Measurements from ENCODE around the gene ENDOD1.

Gene ENDOD1

DNA sequence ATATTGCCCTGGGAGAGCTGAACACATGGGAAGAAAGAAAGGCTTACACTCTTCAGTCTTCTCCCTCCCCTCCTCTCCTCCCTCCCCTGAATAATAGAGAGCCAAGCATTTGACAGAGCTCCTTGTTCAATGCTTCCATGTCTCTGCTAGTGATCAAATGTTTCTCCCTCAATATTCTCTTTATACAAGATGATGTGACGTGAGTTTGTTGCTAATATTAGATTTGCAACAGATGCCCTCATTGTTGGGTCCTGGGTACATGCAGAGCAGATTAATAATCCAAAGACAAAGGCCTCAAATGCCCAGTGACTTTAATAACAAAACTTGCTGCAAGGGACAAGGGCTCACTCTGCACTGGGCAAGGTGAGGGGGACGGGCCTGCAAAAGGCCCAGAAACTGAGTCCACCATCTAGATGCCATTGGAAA is 7.1 kb upstream of the ENDOD1 start:
- H3K27ac ChIP-seq, result no peak overlapping the region

DNA sequence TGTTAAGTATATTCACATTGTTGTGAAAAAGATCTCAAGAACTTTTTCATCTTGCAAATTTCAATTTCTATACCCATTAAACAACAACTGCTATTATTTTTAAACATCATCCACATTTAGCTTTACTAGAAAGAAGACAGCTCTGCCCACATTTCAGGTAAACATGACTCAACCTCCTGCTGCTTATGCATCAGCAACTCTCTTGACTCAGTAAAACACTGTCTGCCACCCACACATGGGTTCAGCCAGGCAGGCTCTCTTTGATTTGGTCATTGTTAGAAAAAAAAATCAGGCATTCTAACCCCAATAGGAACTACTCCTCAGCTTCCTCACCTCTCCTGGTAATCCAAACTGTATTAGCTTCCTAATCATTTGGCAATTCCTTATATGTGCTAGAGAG is 5.1 kb upstream of the ENDOD1 start:
- Histone ChIP-seq H3K9me3 (ENCODE audit: low read depth, low read length) (no peaks in the 10 kb centered on the region), H3K9ac (ENCODE audit: insufficient read length) (no peak overlapping the region), H3K4me3 (no peak overlapping the region), H3K27ac (no peak overlapping the region), H3K36me3 (ENCODE audit: insufficient read depth, low read length) (no peaks in the 10 kb centered on the region)
- no peak for DNase-seq (ENCODE audit: low read depth, low spot score)
- TF ChIP-seq EZH2 (IDR thresholded peaks at IDR 0.05), result no peak
- no peak for TF ChIP-seq POLR2AphosphoS5 (IDR thresholded peaks at IDR 0.05; ENCODE audit: borderline replicate concordance, low read depth, low read length)
- TF ChIP-seq FOXP2 (optimal IDR thresholded peaks at IDR 0.05; ENCODE audit: control extremely low read depth, extremely low read length, insufficient read depth), result no peak

More for the DNA sequence above, 7.1 kb upstream of the ENDOD1 start:
- Histone ChIP-seq H3K36me3 (ENCODE audit: insufficient read depth, low read length) (no peaks in the 10 kb centered on the region), H3K9me3 (ENCODE audit: low read depth, low read length) (no peaks in the 10 kb centered on the region), H3K4me3 (no peak overlapping the region), H3K9ac (ENCODE audit: insufficient read length) (no peak overlapping the region)
- no peak for TF ChIP-seq FOXP2 (optimal IDR thresholded peaks at IDR 0.05; ENCODE audit: control extremely low read depth, extremely low read length, insufficient read depth)
- no peak for TF ChIP-seq EZH2 (IDR thresholded peaks at IDR 0.05)
- no peak for TF ChIP-seq POLR2AphosphoS5 (IDR thresholded peaks at IDR 0.05; ENCODE audit: borderline replicate concordance, low read depth, low read length)
- no peak for DNase-seq (ENCODE audit: low read depth, low spot score)

DNA sequence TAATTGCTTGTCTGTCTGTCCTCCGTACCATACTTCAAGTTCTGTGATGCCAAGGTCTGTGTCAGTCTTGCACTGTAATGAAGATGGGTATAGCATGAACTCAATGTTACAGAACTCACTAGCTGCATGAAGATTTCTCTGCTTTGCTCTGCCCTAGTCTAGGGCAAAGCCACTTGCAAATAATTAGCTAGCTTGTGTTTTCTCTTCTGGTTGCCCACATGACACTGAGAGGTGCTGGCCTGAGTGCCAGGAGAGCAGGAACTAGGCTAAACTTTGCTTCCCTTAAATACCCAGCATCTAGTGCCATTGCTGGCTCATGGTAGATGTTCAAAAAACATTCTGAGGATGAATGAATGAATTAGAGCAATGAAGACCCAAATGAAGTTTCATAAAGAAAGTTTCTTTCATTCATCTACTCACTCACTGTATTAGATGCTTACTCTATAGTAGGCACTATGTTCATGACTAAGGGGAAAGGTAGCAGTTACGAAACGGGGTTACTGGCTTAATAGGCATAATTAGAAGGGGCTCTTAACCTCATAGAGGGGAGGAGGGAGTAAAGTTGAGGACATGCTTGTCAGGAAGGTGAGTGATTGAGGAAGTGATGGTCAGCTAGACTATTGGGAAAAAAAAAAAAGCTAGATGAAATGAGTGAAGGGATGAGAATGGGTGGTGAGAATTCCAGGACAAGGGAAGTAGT is 4.4 kb upstream of the ENDOD1 start:
- no peak for DNase-seq (ENCODE audit: low read depth, low spot score)
- TF ChIP-seq POLR2AphosphoS5 (IDR thresholded peaks at IDR 0.05; ENCODE audit: borderline replicate concordance, low read depth, low read length) (no peak), FOXP2 (optimal IDR thresholded peaks at IDR 0.05; ENCODE audit: control extremely low read depth, extremely low read length, insufficient read depth) (no peak), EZH2 (IDR thresholded peaks at IDR 0.05) (no peak)
- H3K4me3 ChIP-seq, result no peak overlapping the region
- H3K9ac ChIP-seq (ENCODE audit: insufficient read length), result no peak overlapping the region
- H3K27ac ChIP-seq, result no peak overlapping the region
- H3K9me3 ChIP-seq (ENCODE audit: low read depth, low read length), result no peaks in the 10 kb centered on the region
- no peaks in the 10 kb centered on the region for H3K36me3 ChIP-seq (ENCODE audit: insufficient read depth, low read length)

DNA sequence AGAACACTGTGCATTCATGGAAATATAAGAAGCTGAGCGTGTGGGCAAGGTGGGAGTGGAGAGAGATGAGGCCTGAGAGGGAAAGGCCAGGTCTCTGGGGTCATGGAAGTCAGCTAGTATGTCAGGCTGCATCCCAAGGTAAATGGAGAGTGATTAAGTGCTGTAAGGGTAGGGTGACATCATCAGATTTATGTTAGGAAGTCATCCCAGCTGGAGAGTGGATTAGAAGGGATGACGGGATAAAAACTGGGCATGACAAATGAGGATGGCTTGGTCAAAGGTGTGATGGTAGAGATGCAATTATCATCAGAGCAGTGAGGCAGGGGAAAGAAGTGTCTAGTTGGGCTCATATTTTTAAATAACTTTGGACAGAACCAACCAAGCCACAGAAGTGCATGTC is 3.5 kb upstream of the ENDOD1 start:
- Histone ChIP-seq H3K4me3 (no peak overlapping the region), H3K27ac (no peak overlapping the region), H3K36me3 (ENCODE audit: insufficient read depth, low read length) (no peaks in the 10 kb centered on the region), H3K9me3 (ENCODE audit: low read depth, low read length) (no peaks in the 10 kb centered on the region), H3K9ac (ENCODE audit: insufficient read length) (no peak overlapping the region)
- no peak for DNase-seq (ENCODE audit: low read depth, low spot score)
- TF ChIP-seq EZH2 (IDR thresholded peaks at IDR 0.05) (no peak), FOXP2 (optimal IDR thresholded peaks at IDR 0.05; ENCODE audit: control extremely low read depth, extremely low read length, insufficient read depth) (no peak), POLR2AphosphoS5 (IDR thresholded peaks at IDR 0.05; ENCODE audit: borderline replicate concordance, low read depth, low read length) (no peak)

DNA sequence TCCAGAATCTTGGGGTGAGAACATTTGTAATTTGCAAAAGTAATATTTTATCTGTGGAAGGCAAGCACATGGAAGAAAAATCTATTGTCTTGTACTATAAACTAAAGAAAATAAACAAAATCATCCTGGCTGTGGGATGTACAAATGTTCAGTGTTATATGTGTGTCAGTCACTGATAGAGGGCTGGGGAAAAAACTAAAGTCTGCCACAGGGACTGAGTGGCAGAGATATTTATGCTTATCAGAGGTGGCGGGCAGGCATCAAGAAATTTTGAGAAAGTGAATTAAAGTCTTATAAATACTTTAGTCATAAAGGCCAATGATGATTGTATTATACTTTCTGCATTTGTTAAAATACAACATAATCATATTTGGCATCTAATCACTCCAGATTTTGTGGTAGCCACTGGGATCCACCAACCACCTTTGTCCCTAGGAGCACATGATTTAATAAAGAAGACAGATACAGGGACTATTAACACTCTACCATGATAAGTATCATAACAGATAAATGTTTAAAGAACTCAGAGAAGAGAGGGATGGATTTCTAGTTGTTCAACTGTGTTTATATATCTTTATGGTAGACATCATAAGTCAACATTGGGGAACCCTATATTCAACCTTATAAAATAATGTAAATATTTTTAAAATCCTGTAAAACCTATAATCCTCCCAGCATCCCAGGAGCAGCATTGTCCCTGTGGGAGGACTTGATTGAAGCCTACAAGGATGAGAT is 2.6 kb upstream of the ENDOD1 start:
- Histone ChIP-seq H3K9ac (ENCODE audit: insufficient read length) (no peak overlapping the region), H3K27ac (no peak overlapping the region), H3K9me3 (ENCODE audit: low read depth, low read length) (no peaks in the 10 kb centered on the region), H3K36me3 (ENCODE audit: insufficient read depth, low read length) (no peaks in the 10 kb centered on the region), H3K4me3 (no peak overlapping the region)
- no peak for TF ChIP-seq POLR2AphosphoS5 (IDR thresholded peaks at IDR 0.05; ENCODE audit: borderline replicate concordance, low read depth, low read length)
- TF ChIP-seq EZH2 (IDR thresholded peaks at IDR 0.05), result no peak
- TF ChIP-seq FOXP2 (optimal IDR thresholded peaks at IDR 0.05; ENCODE audit: control extremely low read depth, extremely low read length, insufficient read depth), result no peak
- no peak for DNase-seq (ENCODE audit: low read depth, low spot score)

DNA sequence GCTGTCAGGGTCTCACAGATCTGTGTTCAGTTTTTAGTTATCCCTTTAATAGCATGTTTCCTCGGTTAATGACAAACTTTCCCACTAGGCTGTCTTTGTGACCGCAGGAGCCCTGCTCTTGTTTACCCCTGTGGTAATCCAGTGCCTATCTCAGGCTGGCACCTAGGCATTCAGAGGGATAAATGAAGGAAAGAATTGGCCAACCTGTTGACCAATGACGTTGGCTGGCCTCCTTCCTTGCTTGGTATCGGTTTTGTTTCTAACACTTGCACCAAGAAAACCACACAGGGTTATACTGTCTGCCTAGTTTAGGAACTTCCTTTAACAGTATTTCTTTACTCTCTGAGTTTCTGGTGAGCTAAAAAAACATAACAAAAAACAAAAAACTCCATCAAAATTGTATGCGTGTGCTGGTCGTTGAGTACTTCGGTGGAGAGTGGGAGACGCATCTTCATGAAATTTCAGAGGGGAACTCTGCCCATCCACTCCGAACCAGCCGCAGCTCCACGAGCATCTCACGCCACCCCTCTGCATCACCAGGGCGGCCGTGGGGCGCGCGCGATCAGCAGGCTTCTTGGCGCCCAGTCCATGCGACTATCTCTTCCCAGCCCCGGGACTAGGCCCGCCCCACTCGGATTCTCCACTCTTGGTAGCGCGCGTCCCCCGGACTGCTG is 563 bp upstream of the ENDOD1 start:
- H3K9me3 ChIP-seq (ENCODE audit: low read depth, low read length), result no peaks in the 10 kb centered on the region
- no peaks in the 10 kb centered on the region for H3K36me3 ChIP-seq (ENCODE audit: insufficient read depth, low read length)
- DNase-seq (ENCODE audit: low read depth, low spot score), result no peak
- peak overlapping the region; percentile 88 for H3K4me3 ChIP-seq
- H3K9ac ChIP-seq (ENCODE audit: insufficient read length), result no peak overlapping the region
- no peak for TF ChIP-seq POLR2AphosphoS5 (IDR thresholded peaks at IDR 0.05; ENCODE audit: borderline replicate concordance, low read depth, low read length)
- TF ChIP-seq FOXP2 (optimal IDR thresholded peaks at IDR 0.05; ENCODE audit: control extremely low read depth, extremely low read length, insufficient read depth), result no peak
- no peak for TF ChIP-seq EZH2 (IDR thresholded peaks at IDR 0.05)
- no peak overlapping the region for H3K27ac ChIP-seq

DNA sequence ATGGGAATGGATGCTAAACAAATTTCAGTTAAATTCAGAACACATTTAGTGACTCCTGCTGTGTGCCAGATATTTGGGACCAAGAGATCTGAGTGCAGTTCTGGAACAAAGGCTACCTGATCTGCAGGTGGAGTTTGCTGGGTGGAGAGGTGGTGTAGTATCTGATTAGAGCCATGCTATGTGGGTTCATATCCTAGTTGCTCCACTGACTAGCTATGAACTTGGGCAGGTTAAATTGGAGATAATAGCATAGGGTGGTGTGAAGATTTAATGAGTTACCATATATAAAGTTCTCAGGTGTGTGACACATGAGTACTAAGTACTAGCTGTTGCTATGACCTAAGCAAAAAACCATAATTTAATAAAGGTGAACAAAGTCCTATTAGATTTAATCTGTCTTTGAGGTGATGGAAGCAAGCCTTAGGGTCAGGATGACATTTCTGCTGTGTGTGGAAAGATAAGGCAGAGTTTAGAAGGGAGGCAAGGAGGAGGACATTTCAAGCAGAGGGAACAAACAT is 2.1 kb downstream of the ENDOD1 start:
- H3K4me3 ChIP-seq, result no peak overlapping the region
- no peaks in the 10 kb centered on the region for H3K36me3 ChIP-seq (ENCODE audit: insufficient read depth, low read length)
- no peaks in the 10 kb centered on the region for H3K9me3 ChIP-seq (ENCODE audit: low read depth, low read length)
- DNase-seq (ENCODE audit: low read depth, low spot score), result no peak
- H3K9ac ChIP-seq (ENCODE audit: insufficient read length), result no peak overlapping the region
- TF ChIP-seq EZH2 (IDR thresholded peaks at IDR 0.05) (no peak), POLR2AphosphoS5 (IDR thresholded peaks at IDR 0.05; ENCODE audit: borderline replicate concordance, low read depth, low read length) (no peak), FOXP2 (optimal IDR thresholded peaks at IDR 0.05; ENCODE audit: control extremely low read depth, extremely low read length, insufficient read depth) (no peak)
- H3K27ac ChIP-seq, result no peak overlapping the region
